NOMO-1 treated with DMSO at 0.1 percent for 48 hours (cell line): ENCODE measurements around the gene ANAPC2.

ENCODE experiments used
- DNase-seq: peaks from one replicate; lab custom pipeline; 2025; ENCODE audit not compliant: unreplicated experiment; lab: John Stamatoyannopoulos, UW

Gene ANAPC2

GRCh38 chr9:137227853-137228505 is 39.6 kb upstream of the ANAPC2 start:
- no peak for DNase-seq

DNA sequence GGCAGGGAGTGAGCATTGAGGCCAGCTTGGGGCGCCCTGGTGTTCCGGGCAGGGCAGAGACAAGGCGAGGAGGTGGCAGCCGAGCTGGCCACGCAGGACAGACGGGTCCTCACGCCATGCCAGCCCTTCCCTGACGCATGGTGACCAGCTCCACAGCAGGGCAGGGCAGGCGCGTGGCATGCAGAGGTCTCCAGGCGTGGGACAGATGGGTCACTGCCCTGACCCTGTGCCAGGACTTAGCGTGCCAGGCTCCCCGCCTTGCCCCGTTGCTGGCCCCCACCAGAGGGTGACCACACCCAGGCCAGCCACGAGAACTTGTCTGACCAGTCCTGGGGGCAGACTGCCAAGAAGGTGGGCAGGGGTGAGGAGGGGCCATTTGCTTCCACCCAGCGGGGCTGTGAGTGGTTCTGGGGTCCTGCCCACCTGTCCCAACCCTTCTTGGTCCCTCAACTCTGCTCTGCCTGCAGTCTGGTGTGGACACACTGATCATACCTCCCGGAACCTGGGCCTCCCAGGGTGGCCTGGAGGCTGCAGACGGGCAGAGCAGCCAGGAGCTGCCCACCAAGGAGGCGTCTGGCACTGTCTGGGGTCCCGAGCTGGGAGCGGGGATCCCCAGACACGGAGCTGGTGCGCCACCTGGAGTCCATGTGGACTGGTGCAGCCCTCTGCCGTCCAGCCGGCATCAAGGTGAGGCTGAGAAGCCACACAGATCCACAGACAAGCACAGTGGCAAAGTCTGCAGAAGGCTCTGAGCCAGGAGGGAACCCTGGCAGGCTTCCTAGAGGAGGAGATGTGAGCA is 38.9 kb upstream of the ANAPC2 start, which contains the start of gene RNF224:
Gene RNF224, plus strand, starts transcription at position 449 of the 799 bp plus-strand sequence. CDS start 834 bp downstream, outside the sequence.
- peak; percentile 83 for DNase-seq

DNA sequence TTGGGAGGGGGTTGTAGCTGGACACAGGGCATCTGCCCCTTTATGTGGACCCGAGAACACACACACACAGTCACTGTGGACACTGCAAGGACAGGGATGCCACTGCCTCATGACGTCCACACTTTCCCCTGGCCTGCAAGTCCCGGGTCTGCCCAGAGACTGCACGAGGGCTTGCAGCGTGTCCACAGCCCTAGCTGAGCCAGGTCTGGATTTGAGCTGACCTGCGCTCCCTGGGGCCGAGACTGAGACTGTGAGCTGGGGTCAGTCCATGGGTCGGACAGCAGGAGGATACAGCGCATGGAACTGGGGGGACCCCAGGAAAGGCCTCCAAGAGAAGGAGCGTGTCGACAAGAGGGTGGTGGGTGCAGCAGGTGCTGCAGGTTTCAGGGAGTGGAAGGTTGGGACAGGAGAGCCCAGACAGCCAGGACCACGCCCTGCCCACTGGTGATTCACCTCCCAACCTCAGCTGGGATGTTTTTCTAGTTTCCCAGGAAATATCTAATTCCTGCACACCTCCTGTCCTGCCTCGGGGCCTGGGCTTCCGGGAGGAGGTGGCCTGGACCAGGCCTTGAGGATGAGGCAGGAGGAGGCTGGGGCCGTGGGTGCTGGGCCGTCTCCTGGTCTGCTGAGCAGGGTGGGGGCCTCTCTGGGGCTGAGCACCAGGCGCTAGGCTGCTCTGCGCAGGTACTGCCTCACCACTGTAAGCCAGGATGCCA is 38.1 kb upstream of the ANAPC2 start:
- no peak for DNase-seq

- no peak for DNase-seq
Observed at GRCh38 chr9:137225699-137226331, 37.5 kb upstream of the ANAPC2 start.

DNA sequence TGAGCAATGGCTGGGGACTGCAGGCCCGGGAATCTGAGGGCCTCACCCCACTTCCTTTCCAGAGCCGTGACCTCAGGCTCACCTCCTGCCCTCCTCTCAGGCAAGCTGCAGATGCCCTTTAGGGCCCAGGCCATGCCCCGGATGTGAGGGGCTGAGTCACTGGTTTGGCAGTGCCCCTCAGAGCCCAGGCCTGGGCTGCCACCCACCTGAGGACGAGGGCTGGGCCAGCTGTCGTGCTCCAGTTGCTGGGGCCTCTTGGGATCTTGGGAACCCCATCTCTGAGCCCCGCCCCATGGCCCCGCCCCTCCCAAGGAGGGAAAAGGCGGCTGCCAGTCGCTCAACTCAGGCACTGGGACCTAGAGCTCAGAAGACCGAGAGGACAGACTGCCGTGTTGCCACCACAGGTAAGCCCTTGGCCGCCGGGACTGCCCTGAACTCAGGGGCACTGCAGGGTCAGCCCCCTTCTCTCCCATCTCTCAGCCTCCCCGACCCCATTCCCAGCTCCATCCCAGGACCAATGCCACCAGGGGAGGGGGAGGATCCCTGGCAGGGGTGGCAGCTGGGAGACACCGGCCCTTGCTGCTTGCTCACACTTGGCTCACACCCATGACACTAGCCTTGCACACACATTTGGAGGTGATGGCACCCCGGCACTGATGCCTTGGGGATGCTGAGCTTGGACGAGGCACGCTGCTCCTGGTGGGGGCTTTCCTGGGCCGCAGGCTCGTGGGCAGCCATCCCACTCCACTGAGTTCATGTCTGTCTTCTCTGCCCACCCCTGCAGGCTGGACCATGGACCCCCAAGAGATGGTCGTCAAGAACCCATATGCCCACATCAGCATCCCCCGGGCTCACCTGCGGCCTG is 36.7 kb upstream of the ANAPC2 start, which contains the start of gene CYSRT1:
Gene CYSRT1, plus strand, starts transcription at position 345 of the 865 bp plus-strand sequence. Its CDS starts 448 bp downstream, at position 793.
- DNase-seq, result peak; percentile 18

- DNase-seq, result peak; percentile 99
Observed at GRCh38 chr9:137223078-137223970, 35.0 kb upstream of the ANAPC2 start.

DNA sequence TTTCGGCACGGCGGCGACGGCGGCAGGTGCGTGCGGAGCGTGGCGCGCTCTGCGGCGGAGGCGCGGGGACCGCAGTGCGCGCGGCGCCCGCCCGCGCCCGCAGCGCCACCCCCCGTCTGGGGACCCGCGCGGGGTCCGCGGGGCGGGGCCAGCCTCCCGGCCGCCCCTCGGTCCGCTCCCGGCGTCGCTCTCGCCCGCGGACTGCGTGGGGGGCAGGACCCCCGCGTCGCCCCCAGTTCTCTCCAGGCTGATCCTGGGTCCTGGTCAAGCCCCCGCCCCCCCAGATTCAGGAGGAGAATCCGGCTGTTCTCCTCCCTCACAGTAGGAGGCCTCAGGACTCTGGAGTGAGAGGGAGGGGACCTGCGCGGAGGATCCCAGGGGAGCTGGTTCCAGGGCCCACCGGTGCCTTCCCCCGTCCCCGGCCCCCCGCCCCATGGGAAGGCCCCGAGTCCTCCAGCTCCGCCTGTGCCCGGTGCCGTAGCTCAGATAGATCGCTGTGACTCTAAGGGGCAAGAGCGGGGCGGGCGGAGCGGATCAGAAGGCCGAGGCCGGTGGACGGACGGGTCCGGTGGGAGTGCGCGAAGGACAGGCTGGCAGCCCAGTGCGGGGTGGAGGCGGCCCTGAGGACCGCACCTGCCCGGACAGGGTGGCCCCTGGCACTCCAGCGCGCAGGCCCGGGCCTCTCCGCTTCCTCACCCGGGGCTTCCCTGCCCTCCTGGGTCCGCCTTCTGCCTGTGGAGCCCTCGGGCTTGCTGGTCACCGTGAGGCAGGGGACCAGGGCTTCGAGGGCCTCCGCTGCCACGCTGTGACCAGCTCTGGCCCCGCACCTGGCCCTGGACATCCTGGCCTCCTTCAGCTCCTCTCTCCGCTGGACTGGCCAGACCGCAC is 34.1 kb upstream of the ANAPC2 start, which contains the start of gene RNF208:
Gene RNF208, minus strand, starts transcription at position 51 of the 888 bp plus-strand sequence. CDS start 1,028 bp downstream, outside the sequence.
- no peak for DNase-seq

- DNase-seq, result no peak
Observed at GRCh38 chr9:137221506-137222111, 33.2 kb upstream of the ANAPC2 start.

GRCh38 chr9:137221095-137221505 is 32.7 kb upstream of the ANAPC2 start:
- no peak for DNase-seq

DNA sequence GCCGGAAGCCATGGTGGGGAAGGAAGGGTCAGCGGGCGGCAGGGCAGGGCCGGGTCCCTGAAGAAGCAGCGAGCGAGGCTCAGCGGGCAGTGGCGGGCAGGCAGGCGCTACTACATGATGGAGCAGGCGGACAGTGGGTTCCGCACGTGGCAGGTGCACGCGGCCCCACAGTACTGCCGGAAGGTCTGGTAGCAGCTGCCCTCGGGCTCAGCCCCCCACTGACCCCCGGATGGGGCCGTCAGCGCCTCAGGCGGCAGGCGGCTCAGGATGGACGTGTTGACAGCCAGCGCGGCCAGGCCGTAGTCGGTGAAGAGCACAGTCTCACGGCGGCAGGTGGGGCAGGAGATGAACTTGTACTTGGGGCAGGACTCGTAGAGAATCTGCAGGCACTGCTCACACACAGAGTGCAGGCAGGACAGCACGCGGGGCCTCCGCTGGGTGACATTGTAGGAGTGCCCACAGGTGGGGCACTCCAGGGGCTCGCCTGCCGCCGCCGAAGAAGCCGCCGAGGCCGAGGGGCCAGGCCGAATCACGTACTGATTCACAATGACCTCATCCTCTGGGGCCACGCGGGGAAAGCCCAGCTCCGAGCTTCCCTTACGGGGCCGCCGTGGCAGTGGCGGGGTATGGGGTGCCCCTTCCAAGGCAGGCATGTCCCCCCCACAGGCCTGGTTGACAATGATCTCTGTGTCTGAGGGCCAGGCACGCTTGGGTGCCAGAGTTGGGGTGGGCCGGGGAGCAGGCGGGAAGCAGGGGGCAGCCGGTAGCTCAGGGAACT is 32.1 kb upstream of the ANAPC2 start:
- no peak for DNase-seq

- no peak for DNase-seq
Observed at GRCh38 chr9:137219757-137220316, 31.5 kb upstream of the ANAPC2 start.

DNA sequence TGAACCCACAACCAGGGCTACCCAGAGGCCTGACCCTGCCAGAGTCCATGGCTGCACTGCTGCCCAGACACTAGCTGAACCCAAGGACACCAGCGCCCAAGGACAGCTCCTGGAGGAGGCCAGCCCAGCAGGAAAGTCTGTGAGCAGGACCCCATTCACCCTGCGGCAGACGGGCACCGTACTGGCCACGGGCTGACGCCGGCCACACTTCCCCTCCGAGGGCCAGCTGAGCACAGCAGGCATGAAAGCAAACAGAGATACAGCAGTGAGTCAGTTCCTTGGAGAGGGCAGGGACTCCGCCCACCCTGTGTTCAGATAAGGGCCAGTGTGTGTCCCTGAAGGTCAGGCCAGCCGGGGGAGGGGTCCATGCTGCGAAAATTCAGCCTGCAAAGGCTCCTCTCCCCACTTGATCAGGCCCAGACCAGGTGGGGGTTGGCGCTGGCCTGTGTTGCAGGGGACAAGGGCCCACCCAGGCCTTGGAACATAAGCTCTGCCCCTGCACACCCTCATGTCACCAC is 30.5 kb upstream of the ANAPC2 start:
- DNase-seq, result no peak

GRCh38 chr9:137218212-137218753 is 29.9 kb upstream of the ANAPC2 start:
- no peak for DNase-seq

- no peak for DNase-seq
Observed at GRCh38 chr9:137217276-137218211, 29.2 kb upstream of the ANAPC2 start.
